HG03342 (cell line): Measurements from ENCODE around the gene RNFT2.

Experiments used
- ATAC-seq: cut with Tn5 transposase; IDR thresholded peaks from one replicate; pipeline ENCODE4 v1.9.1; 2021; ENCODE audit warnings: mild to moderate bottlenecking, moderate library complexity; ENCODE audit not compliant: unreplicated experiment

Gene RNFT2

DNA sequence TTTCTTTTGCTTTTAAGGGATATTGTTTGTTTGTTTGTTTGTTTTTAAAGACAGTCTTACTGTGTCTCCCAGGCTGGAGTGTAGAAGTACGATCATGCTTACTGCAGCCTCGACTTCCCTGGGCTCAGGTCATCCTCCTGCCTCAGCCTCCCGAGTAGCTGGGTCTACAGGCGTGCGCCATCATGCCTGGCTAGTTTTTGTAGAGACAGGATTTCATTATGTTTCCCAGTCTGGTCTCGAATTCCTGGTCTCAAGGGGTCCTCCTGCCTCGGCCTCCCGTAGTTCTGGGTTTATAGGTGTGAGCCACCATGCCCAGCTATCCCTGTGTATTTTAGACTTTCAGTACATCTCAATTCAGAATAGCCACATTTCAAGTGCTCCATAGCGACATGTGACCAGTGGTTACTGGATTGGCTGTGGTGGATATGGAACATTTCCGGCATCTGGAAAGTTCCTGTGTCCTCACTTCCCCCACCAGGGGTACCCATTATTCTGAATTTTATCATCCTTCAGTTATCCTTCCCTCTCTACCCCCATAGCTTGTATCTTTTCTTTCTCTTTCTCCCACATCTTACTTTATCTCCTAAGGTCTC lies 82.0 kb downstream of the RNFT2 start:
- no peak for ATAC-seq

- ATAC-seq: no peak
Measured at GRCh38 chr12:116821291-116821690, 83.2 kb downstream of the RNFT2 start.

GRCh38 chr12:116827432-116827831 lies 89.3 kb downstream of the RNFT2 start:
- ATAC-seq: no peak

GRCh38 chr12:116832353-116832752 lies 94.2 kb downstream of the RNFT2 start:
- no peak for ATAC-seq

DNA sequence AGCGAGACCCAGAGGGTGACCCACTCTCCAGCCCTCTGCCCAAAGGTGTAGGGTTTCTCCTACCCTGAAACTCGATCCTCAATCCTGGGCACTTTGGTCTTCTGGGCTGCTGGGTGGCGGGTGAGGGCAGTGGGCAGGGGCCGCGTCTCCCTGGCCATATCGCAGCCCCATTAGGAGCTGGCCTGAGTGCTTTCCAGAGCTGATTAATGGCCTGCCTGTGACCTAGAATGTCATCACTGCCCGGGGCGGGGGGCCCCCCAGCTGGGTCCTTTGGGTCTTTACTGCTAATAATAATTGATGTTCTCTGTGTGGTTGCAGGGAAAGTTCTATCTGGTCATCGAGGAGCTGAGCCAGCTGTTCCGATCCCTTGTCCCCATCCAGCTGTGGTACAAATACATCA lies 95.4 kb downstream of the RNFT2 start:
- ATAC-seq: no peak

- ATAC-seq: no peak
Measured at GRCh38 chr12:116835484-116835883, 97.4 kb downstream of the RNFT2 start.

DNA sequence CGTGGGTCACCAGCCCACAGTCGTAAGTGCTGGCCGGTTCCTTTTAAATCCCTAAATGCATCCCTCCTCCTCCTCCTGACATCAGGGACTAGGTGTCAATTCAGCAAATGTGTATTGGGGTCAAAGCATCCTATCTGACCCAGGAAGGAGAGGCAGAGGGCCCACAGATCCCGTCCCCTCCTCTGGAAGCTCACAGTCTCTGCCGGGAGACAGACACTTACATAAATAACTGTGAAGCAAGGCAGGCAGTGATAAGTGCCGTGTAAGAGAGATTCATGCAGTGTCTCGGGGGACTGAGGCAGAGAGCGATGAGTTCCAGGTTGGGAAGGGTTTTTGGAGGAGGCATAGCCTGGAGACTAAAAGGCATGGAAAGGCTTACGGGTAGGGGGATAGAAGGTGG lies 99.0 kb downstream of the RNFT2 start:
- ATAC-seq: no peak

GRCh38 chr12:116838365-116838764 lies 100.2 kb downstream of the RNFT2 start:
- ATAC-seq: no peak

GRCh38 chr12:116839287-116839830 lies 101.2 kb downstream of the RNFT2 start:
- ATAC-seq: no peak

DNA sequence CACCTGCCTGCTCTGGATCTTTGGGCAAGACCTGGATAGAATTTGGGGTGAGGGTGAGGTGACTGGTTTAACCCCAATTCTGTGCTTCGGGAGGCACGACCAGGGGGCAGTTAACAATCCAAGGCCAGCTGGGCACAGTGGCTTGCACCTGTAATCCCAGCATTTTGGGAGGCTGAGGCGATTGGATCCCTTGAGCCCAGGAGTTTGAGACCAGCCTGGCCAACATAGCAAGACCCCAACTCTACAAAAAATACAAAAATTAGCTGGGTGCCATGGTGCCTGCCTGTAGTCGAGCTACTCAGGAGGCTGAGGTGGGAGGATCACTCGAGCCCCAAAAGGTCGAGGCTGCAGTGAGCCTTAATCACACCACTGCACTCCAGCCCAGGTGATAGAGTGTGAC lies 105.0 kb downstream of the RNFT2 start:
- ATAC-seq: no peak

- ATAC-seq: no peak
Measured at GRCh38 chr12:116849216-116849615, 111.1 kb downstream of the RNFT2 start.

DNA sequence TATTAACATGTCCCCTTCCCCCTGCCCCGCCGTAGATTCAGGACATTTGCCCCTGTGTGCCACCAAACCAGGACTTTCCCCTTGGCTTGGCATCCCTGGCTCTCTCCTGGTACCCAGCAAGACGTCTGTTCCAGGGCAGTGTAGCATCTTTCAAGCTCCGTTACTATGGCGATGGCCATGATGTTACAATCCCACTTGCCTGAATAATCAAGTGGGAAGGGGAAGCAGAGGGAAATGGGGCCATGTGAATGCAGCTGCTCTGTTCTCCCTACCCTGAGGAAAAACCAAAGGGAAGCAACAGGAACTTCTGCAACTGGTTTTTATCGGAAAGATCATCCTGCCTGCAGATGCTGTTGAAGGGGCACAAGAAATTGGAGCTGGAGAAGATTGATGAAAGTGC lies 114.2 kb downstream of the RNFT2 start:
- no peak for ATAC-seq

DNA sequence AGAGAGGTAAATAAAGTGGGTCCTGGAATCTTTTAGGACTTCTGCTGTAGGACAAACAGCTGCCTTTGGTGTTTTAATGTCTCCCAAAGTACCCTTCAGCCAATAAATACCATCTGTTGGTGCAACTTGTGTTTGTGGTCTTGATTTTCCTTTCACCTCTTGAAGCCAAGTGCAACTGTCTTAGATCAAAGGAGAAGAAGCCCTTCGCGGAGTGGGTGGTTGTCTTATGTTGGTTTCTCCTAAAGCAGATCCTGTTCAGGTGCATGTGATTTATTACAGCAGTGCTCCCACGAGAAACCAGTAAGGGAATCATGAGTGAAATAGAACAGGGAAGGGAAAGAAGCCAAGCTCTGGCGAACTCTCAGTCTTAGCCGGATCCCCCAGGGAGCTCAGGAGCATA lies 115.4 kb downstream of the RNFT2 start:
- no peak for ATAC-seq

- ATAC-seq: no peak
Measured at GRCh38 chr12:116855744-116856470, 117.8 kb downstream of the RNFT2 start.

DNA sequence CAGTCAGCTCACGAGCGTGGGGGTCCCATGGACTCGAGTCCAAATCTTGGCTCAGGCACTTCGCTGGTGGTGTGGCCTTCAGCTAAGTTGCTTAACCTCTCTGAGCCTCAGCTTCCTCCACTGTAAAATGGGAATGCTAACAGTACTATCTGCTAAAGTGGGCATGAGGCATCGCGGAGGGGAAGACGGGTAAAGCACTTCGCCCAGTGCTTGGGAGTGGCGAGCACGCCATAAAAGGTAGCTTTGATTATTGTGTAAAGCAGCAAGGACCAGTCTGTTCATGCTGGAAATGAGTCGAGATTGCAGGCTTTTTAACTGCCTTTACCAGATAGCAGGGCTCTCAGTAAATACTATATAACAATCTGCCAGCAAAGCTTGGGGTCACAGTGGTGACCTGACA lies 118.6 kb downstream of the RNFT2 start:
- no peak for ATAC-seq

- ATAC-seq: no peak
Measured at GRCh38 chr12:116859079-116859478, 121.0 kb downstream of the RNFT2 start.

DNA sequence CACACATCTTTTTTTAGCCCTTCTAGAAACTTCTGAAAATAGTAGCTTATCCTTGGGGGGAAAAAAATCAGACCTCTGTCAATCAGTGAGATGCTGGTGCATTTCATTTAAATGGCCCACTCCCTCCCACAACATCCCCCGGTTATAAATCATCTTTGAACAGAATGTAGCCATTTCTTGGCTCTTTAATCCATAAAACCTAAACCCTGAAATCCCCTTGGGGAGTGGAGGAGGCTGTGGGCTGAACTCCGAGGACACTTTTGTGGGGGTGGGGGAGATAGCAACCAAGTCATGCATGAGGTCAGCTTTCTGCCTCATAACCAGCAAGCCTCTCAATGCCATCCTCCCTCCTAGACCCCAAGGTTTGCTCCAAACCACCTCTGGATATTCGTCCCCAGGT lies 122.1 kb downstream of the RNFT2 start:
- no peak for ATAC-seq

DNA sequence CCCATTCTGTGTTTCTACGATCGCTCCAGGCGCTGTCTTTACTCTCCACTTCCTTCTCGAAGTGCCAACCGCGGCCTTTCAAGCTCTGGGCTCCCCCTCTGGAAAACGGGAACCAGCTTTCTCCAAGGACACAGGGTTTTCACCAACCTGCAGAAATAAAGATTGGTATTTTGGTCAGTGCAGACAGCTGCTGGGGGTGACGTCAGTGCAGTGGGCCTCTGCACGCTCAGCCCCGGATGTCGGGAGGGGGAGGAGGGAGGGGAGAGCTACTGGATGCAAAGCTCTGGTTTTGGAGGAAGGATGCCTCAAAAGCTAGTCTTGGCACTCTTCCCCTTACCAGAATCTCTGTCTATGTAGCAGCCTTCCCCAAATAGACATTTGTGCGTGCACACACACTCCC lies 123.2 kb downstream of the RNFT2 start:
- ATAC-seq: peak; percentile 83

DNA sequence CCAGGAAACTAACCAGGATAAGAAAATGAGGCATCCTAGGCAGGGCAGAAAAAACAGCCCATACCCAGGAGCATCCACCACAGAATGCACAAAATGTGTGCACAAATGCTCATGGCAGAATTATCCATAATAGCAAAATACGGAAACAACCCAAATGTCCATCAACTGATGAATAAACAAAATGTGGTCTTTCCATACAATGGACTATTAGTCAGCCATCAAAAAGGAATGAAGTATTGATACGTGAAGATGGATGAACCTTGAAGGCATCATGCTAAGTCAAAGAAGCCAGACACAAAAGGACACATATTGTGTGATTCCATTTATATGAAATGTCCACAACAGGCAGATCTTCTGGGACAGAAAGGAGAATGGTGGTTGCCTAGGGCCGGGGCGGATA lies 124.1 kb downstream of the RNFT2 start:
- no peak for ATAC-seq

DNA sequence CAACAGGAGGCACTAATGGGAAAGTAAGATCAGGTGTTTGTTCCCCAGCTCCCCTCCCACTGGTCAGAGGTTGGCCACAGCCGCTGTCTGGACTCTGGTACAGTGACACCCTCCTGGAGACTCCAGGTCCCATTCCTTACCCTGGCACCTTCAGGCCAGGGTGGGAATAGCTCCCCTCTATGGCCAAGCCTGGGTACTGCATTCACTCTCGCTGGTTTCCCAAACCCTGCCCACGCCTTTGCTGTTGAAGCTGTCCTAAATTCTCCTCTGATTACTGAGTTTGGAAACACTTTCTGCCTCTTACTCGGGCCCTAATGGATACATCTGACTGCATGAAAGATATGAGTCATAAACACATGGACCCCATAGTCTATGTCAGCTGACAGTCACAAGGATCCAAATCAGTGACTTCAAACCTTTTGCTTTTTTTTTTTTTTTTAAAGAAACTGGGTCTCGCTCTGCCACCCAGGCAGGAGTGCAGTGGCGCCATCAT lies 125.2 kb downstream of the RNFT2 start:
- no peak for ATAC-seq

DNA sequence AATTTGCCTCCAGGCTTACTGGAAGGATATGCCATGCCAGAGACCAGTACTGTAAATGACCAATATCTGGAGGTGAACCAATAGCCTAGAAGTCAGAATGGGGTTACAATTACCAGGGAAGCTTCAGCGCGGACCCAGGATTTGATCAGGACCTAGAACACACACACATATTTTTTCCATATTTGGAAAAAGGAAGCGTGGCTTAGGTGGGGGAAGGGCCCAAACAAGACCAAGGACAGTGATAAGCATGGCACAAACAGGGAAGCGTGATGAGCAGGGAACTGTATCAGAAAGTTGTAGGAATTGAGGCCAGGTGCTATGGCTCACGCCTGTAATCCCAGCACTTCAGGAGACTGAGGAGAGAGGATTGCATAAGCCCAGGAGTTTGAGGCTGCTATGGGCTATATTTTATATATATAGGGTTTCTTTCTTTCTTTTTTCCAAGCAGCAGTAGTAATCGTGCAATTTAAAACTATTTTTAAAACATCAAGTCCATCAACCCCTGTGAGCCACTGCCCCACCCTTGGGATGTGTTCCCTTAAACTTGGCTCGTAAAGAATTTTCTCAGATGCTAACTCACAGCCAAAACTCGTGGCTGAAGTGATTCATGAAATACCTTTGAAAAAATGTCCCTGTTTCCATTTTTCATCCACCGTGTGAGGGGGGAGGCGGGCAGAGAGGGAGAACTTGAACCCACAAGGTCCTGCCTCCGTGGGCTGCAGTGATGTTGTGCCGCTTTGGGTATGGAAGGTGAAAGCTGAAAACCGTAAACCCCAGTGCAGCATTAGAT lies 126.5 kb downstream of the RNFT2 start:
- no peak for ATAC-seq

DNA sequence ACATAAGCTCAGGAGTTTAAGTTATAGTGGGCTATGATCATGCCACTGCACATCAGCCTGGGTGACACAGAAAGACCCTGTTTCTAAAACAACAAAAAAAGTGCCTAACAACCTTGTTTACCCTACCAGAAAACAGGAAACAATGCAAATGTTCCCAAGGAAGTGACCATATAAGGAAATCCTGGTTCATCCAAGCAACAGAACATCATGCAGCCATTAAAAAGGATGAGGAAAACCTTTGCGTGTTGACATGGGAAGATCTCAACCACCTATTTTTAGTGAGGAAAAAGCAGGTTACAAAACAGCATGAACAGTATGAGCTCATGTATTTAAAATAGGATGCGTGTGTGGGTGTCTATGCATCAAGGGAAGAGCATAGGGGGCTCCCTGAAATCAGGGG lies 129.4 kb downstream of the RNFT2 start:
- no peak for ATAC-seq
